ENCODE results near the gene BCL2L15. TPM values are rescaled to one million over a fixed set of nuclear protein-coding genes. Genes with fewer than 3 reads are reported as not detected.

Gene BCL2L15
- total RNA-seq, 6 experiments from 2014 or later, result 0.41 to 0.59 TPM; not detected in 4

GRCh38 chr1:113898241-113898814 is 10.9 kb upstream of the BCL2L15 start:
- Mint-ChIP-seq H3K27ac (no peak overlapping the region), H3K4me1 (ENCODE audit: low read depth) (peaks cover 32% of the 10 kb centered on the region), H3K27me3 (ENCODE audit: insufficient read depth) (no peaks in the 10 kb centered on the region), H3K36me3 (ENCODE audit: low read depth) (peaks cover 62% of the 10 kb centered on the region), H3K4me3 (no peak overlapping the region), H3K9me3 (no peaks in the 10 kb centered on the region)
- DNase-seq, result no peak
- no peak for TF ChIP-seq CTCF (IDR thresholded peaks at IDR 0.05)

GRCh38 chr1:113895961-113896360 is 8.6 kb upstream of the BCL2L15 start:
- no peak for TF ChIP-seq CTCF (IDR thresholded peaks at IDR 0.05)
- no peaks in the 10 kb centered on the region for H3K27me3 Mint-ChIP-seq (ENCODE audit: insufficient read depth)

GRCh38 chr1:113895098-113895497 is 7.7 kb upstream of the BCL2L15 start:
- no peak overlapping the region for H3K27ac Mint-ChIP-seq
- peaks cover 49% of the 10 kb centered on the region for H3K36me3 Mint-ChIP-seq (ENCODE audit: low read depth)
- H3K4me1 Mint-ChIP-seq (ENCODE audit: low read depth), result peaks cover 22% of the 10 kb centered on the region
- no peak for DNase-seq
- TF ChIP-seq CTCF (IDR thresholded peaks at IDR 0.05), result no peak
- no peaks in the 10 kb centered on the region for H3K27me3 Mint-ChIP-seq (ENCODE audit: insufficient read depth)
- no peak overlapping the region for H3K4me3 Mint-ChIP-seq
- no peaks in the 10 kb centered on the region for H3K9me3 Mint-ChIP-seq

More at GRCh38 chr1:113895961-113896360, 8.6 kb upstream of the BCL2L15 start:
- peaks cover 22% of the 10 kb centered on the region for H3K4me1 Mint-ChIP-seq (ENCODE audit: low read depth)
- H3K9me3 Mint-ChIP-seq, result no peaks in the 10 kb centered on the region
- DNase-seq, result no peak
- H3K27ac Mint-ChIP-seq, result no peak overlapping the region; the same call in 1 of the 2 replicates
- no peak overlapping the region for H3K4me3 Mint-ChIP-seq
- peaks cover 50% of the 10 kb centered on the region for H3K36me3 Mint-ChIP-seq (ENCODE audit: low read depth)

- peaks cover 9% of the 10 kb centered on the region for H3K4me1 Mint-ChIP-seq (ENCODE audit: low read depth)
- no peak for DNase-seq
- no peaks in the 10 kb centered on the region for H3K27me3 Mint-ChIP-seq (ENCODE audit: insufficient read depth)
- no peak for TF ChIP-seq CTCF (IDR thresholded peaks at IDR 0.05)
- no peak overlapping the region for H3K4me3 Mint-ChIP-seq
- no peaks in the 10 kb centered on the region for H3K9me3 Mint-ChIP-seq
- peaks cover 33% of the 10 kb centered on the region for H3K36me3 Mint-ChIP-seq (ENCODE audit: low read depth)
- H3K27ac Mint-ChIP-seq, result no peak overlapping the region
Measured at GRCh38 chr1:113893267-113893666, 5.9 kb upstream of the BCL2L15 start.

GRCh38 chr1:113891631-113892220 is 4.3 kb upstream of the BCL2L15 start:
- TF ChIP-seq CTCF (IDR thresholded peaks at IDR 0.05), result no peak
- peaks cover 15% of the 10 kb centered on the region for H3K4me1 Mint-ChIP-seq (ENCODE audit: low read depth)
- no peaks in the 10 kb centered on the region for H3K9me3 Mint-ChIP-seq
- DNase-seq, result no peak
- no peaks in the 10 kb centered on the region for H3K27me3 Mint-ChIP-seq (ENCODE audit: insufficient read depth)
- H3K36me3 Mint-ChIP-seq (ENCODE audit: low read depth), result peaks cover 26% of the 10 kb centered on the region
- H3K27ac Mint-ChIP-seq, result no peak overlapping the region
- H3K4me3 Mint-ChIP-seq, result no peak overlapping the region
